GM18520 (cell line): Measurements from ENCODE around the gene HAS3.

Experiments used
- ATAC-seq: cut with Tn5 transposase; IDR thresholded peaks from one replicate; pipeline ENCODE4 v1.9.1; 2021; ENCODE audit not compliant: unreplicated experiment

HAS3 gene

DNA sequence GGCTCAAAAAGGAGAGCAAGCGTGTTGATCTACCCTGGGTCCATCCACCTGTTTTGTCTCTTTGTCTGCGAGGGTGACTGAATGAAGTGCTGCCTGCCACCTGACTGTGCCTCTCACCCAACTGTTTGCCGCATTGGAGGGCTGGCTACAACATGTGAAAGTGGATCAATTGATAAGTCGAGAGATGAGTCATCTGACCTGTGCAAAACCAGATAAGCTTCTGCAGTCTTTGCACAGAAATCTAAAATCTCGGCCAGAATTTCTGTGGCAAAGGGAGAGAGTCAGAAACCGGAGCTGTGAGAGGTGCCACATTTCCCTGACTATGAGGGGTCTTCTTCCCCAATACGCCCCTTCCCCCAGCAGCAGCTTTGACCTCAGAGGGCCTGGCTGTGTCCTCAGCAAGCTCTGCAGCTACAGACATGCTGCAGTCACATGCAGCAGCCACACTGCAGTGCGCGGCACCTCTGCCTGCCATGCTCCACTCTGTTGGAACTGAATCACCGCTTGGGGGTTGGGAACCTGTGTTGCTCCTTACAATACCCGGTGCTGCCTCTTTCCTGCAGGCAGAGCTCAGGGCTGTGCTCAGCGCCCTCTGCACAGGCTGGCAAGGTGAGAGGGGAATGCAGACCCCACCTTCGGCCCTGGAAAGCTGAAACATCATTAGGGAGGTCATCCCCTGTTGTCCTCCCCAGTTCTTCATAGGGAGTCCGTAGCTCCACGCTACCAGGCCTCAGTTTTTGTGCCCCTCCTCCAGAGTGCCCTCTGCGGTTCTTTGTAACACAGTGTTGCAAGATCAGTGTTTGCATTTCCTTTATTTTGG is 16.2 kb upstream of the HAS3 start:
- no peak for ATAC-seq

DNA sequence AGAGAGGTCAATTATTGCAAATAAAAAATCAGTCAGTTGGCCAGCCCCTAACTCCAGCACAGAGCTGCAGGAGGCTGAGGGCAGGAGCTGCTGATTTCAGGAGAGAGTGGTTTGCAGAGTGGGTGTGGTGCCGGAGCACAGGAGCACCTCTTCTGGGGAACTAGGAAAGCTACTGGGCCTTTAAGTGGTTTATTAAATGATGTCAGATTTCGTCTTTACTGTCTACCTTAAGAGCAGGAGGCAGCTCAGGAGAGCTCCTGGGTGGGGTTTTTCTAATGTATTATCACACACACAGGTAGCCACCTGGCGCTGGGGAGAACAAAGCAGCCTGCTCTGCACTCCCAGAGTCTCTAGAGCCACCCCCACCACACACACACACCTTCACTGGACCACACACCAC is 11.5 kb upstream of the HAS3 start:
- ATAC-seq = no peak

DNA sequence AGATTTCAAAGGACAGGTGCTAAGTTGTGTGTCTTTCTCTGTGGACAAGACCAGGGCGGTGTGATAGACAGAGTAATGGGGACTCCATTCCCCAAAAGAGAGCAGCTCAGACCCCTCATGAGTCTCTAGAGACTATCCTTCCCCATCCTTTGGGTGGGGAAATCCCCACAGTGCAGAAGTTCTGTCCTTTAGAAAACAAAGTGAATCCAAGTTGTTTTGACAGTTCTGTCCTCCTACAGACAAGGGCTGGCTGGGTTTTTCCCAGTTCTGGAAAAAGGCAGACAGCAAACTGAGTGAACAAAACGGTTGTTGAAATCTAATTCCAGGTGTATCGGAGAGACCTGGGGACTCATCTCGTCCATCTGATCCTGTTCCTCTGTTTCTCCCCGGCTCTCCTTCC is 11.0 kb upstream of the HAS3 start:
- no peak for ATAC-seq

GRCh38 chr16:69095193-69095592 is 10.3 kb upstream of the HAS3 start:
- ATAC-seq = no peak

DNA sequence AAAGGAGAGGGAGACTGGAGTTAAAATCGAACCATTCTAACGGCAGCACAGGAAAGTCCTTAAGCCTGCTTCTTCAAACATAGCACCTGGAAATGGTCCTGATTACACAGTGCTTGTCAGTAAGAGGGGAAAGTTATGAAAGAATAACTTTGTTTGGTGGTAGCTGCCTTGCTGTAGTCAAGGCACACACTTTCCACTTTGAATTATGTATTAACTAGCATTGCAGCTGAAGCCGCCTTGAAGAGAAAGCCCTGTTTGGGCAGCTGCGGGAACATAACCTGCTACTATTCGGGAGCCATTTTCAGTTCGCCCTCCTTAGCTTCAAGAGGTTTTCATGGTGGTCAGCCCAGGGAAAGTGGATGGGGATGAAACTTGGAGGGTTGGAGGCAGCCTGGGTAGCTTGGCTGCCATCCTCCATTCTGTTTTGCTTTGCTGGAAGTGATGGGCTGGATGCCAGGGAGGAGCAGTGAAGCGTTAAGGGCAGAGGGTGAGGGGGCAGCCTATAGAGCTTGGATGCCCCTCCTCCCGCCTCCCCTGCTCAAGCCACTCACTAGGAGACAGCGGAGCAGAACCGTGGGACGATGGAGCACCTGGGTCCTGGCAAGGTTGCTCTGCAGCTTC is 5.3 kb upstream of the HAS3 start:
- no peak for ATAC-seq

GRCh38 chr16:69106491-69107315 is 1.2 kb downstream of the HAS3 start:
- ATAC-seq = no peak

DNA sequence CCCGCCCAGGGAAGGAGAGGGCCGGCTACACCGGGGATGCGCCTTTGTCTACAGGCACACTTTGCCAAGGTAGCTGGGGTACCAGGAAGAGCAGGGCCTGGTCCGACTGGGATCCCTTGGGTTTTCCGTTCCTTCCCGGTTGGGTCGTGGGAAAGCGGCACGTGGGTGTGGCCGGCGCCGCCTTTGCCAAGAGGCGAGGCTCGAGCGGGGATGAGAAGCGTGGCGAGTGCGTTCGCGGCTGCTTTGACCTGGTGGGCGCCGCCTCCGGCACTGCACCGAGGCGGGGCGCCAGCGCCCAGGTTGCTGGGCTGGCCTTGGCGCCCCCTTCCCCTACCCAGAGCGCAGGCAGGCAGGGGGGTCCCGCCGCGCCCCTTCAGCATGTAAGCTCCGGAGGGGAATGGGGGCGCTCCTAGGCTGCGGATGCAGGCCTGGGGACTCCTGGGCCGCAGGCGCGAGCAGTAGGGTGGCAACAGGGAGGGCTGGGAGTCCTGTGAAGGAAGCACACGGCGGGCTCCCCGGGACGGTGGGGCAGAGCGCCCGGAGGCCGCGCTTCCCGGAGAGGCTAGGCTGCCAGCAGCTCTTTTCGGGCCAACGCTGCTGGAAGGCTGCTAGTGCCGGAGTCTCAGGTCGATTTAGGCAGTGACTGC is 2.0 kb downstream of the HAS3 start:
- no peak for ATAC-seq

- ATAC-seq = no peak
Measured at GRCh38 chr16:69108064-69108904, 2.8 kb downstream of the HAS3 start.

- no peak for ATAC-seq
Measured at GRCh38 chr16:69108905-69109252, 3.4 kb downstream of the HAS3 start.

DNA sequence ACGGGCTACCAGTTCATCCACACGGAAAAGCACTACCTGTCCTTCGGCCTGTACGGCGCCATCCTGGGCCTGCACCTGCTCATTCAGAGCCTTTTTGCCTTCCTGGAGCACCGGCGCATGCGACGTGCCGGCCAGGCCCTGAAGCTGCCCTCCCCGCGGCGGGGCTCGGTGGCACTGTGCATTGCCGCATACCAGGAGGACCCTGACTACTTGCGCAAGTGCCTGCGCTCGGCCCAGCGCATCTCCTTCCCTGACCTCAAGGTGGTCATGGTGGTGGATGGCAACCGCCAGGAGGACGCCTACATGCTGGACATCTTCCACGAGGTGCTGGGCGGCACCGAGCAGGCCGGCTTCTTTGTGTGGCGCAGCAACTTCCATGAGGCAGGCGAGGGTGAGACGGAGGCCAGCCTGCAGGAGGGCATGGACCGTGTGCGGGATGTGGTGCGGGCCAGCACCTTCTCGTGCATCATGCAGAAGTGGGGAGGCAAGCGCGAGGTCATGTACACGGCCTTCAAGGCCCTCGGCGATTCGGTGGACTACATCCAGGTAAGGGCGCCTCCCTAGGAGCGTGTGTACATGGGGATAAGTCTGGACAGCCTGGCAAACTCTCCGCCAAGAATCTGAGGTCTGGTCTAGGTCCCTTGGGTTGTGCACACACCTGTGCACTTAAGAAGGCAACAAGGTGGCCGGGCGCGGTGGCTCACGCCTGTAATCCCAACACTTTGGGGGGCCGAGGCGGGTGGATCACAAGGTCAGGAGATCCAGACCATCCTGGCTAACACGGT is 4.2 kb downstream of the HAS3 start:
- no peak for ATAC-seq

DNA sequence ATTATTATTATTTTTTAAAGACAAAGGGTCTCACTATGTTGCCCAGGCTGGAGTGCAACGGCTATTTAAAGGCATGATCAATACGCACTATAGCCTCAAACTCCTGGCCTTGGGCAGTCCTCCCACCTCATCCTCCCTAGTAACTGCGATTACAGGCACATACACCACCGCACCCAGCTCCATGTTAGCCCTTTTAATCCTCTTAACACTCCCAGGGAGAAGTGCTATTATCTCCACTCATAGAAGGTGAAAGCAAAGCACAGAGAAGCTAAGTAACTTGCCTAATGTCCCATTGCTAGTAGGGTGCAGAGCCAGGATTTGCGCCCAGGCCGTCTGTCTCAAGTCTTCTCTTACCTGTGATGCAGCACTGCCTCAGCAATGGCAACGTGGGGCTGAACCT is 5.0 kb downstream of the HAS3 start:
- no peak for ATAC-seq

GRCh38 chr16:69111216-69111875 is 5.9 kb downstream of the HAS3 start:
- ATAC-seq = no peak

GRCh38 chr16:69111876-69112230 is 6.4 kb downstream of the HAS3 start:
- ATAC-seq = no peak

GRCh38 chr16:69112285-69113129 is 7.1 kb downstream of the HAS3 start:
- no peak for ATAC-seq

- ATAC-seq = no peak
Measured at GRCh38 chr16:69113216-69113615, 7.8 kb downstream of the HAS3 start.

- ATAC-seq = no peak
Measured at GRCh38 chr16:69114346-69114975, 9.0 kb downstream of the HAS3 start.

DNA sequence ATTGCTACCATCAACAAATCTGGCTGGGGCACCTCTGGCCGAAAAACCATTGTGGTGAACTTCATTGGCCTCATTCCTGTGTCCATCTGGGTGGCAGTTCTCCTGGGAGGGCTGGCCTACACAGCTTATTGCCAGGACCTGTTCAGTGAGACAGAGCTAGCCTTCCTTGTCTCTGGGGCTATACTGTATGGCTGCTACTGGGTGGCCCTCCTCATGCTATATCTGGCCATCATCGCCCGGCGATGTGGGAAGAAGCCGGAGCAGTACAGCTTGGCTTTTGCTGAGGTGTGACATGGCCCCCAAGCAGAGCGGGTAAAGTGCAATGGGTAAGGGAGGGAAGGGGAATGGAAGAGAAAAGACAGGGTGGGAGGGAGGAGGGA is 9.5 kb downstream of the HAS3 start:
- no peak for ATAC-seq

GRCh38 chr16:69115361-69115760 is 9.9 kb downstream of the HAS3 start:
- ATAC-seq = no peak
